HepG2 (cell line): Measurements from ENCODE around the gene GRHPR. TPM values are rescaled to one million over a fixed set of nuclear protein-coding genes. Genes with fewer than 3 reads are reported as not detected.
A peak's percentile ranks its signal among the peaks of the same experiment; 100 is the strongest.

ENCODE experiments used
- ATF6 ChIP-seq: sonication (generic); formaldehyde crosslinking; conservative IDR thresholded peaks from 2 replicates; pipeline ENCODE4 v1.4.0; 2020; ENCODE audit warnings: missing genetic modification reagents
- BRD4 ChIP-seq: sonication (generic); formaldehyde crosslinking; IDR thresholded peaks from 2 replicates; pipeline ENCODE4 v1.4.0; 2020; ENCODE audit warnings: missing genetic modification reagents
- CEBPB ChIP-seq: IDR thresholded peaks from 2 replicates; pipeline ENCODE4 v1.6.1; 2011; ENCODE audit warnings: low read depth, low read length, improper control_type of control experiment, borderline replicate concordance
- CEBPG ChIP-seq: IDR thresholded peaks from 2 replicates; pipeline ENCODE4 v1.6.1; 2016
- CHCHD3 ChIP-seq: sonication (generic); formaldehyde crosslinking; IDR thresholded peaks from 2 replicates; pipeline ENCODE4 v1.8.0; 2022; ENCODE audit warnings: mild to moderate bottlenecking, missing genetic modification reagents, moderate library complexity
- CREBL2 ChIP-seq: sonication (generic); formaldehyde crosslinking; IDR thresholded peaks from 2 replicates; pipeline ENCODE4 v1.8.1; 2023; ENCODE audit warnings: missing genetic modification reagents, mild to moderate bottlenecking, borderline replicate concordance
- EHMT2 ChIP-seq: fragments of 200-600 bp; sonication (generic); IDR thresholded peaks from 2 replicates; pipeline ENCODE4 v1.7.0; 2017; ENCODE audit warnings: antibody characterized with exemption, low read depth, low read length, borderline replicate concordance
- FOXK2 ChIP-seq: fragments of 450-650 bp; IDR thresholded peaks from 2 replicates; pipeline ENCODE4 v1.6.1; 2016
- FOXM1 ChIP-seq: sonication (generic); formaldehyde crosslinking; IDR thresholded peaks from 2 replicates; pipeline ENCODE4 v1.5.0; 2020; ENCODE audit warnings: missing genetic modification reagents
- GLI4 ChIP-seq: sonication (generic); formaldehyde crosslinking; IDR thresholded peaks from 2 replicates; pipeline ENCODE4 v1.5.1; 2020; ENCODE audit warnings: missing genetic modification reagents, mild to moderate bottlenecking, moderate library complexity, borderline replicate concordance
- HBP1 ChIP-seq: IDR thresholded peaks from 2 replicates; pipeline ENCODE4 v1.6.1; 2016; ENCODE audit warnings: low read depth, control low read depth
- IRF9 ChIP-seq: sonication (generic); formaldehyde crosslinking; IDR thresholded peaks from 2 replicates; pipeline ENCODE4 v1.8.0; 2022; ENCODE audit warnings: missing genetic modification reagents, mild to moderate bottlenecking, borderline replicate concordance
- JDP2 ChIP-seq: sonication (generic); formaldehyde crosslinking; IDR thresholded peaks from 2 replicates; pipeline ENCODE4 v1.8.1; 2022; ENCODE audit warnings: missing genetic modification reagents, borderline replicate concordance
- NFKB2 ChIP-seq: sonication (generic); formaldehyde crosslinking; IDR thresholded peaks from 2 replicates; pipeline ENCODE4 v1.4.0; 2020; ENCODE audit warnings: missing genetic modification reagents, borderline replicate concordance
- STAG1 ChIP-seq: sonication (generic); formaldehyde crosslinking; IDR thresholded peaks from 2 replicates; pipeline ENCODE4 v1.4.0; 2020; ENCODE audit warnings: missing genetic modification reagents
- ZFP37 ChIP-seq: sonication (generic); formaldehyde crosslinking; IDR thresholded peaks from 2 replicates; pipeline ENCODE4 v1.4.0; 2020; ENCODE audit warnings: missing genetic modification reagents, borderline replicate concordance
- ZNF143 ChIP-seq: sonication (generic); formaldehyde crosslinking; IDR thresholded peaks from 2 replicates; pipeline ENCODE4 v1.4.0; 2020; ENCODE audit warnings: missing genetic modification reagents
- ZNF260 ChIP-seq: sonication (generic); formaldehyde crosslinking; IDR thresholded peaks from 2 replicates; pipeline ENCODE4 v1.4.0; 2020; ENCODE audit warnings: missing genetic modification reagents, low read depth, mild to moderate bottlenecking, borderline replicate concordance
- ZNF276 ChIP-seq: sonication (generic); formaldehyde crosslinking; IDR thresholded peaks from 2 replicates; pipeline ENCODE4 v1.4.0; 2020; ENCODE audit warnings: mild to moderate bottlenecking, low read depth, missing genetic modification reagents
- ZNF598 ChIP-seq: sonication (generic); formaldehyde crosslinking; IDR thresholded peaks from 2 replicates; pipeline ENCODE4 v1.5.1; 2020; ENCODE audit warnings: mild to moderate bottlenecking, missing genetic modification reagents, borderline replicate concordance
- ZNF75D ChIP-seq: sonication (generic); formaldehyde crosslinking; IDR thresholded peaks from 2 replicates; pipeline ENCODE4 v1.8.1; 2023; ENCODE audit warnings: missing genetic modification reagents, mild to moderate bottlenecking, borderline replicate concordance
- ZNF883 ChIP-seq: sonication (generic); formaldehyde crosslinking; IDR thresholded peaks from 2 replicates; pipeline ENCODE4 v1.5.1; 2020; ENCODE audit warnings: mild to moderate bottlenecking, missing genetic modification reagents; ENCODE audit errors: not compliant biosample characterization
- polyA plus RNA-seq, 8 experiments: library from polyadenylated mRNA; depleted of rRNA in 3 of 8; stranded (reverse) in 7 of 8; unstranded in 1 of 8; fragments of >200 nt; fragmentation: Illumina TruSeq in 4 of 8; extraction: Trizol in 4 of 8; gene quantifications; 2 replicates each; pipeline versions ENCODE4 v1.2.1 to v1.2.3, GENCODE V29; 2011 to 2016; ENCODE audit warnings: low read depth in 4 of 8, missing spikeins in 1 of 8, mixed read lengths in 1 of 8; ENCODE audit not compliant: insufficient read depth in 1 of 8
- total RNA-seq, 5 experiments: library from RNA; depleted of rRNA; stranded (reverse); fragments of >200 nt; fragmentation: Illumina TruSeq; extraction: Trizol; gene quantifications; 2 replicates each; pipeline ENCODE4 v1.2.3, GENCODE V29; 2016; ENCODE audit warnings: low read depth in 1 of 5

Gene GRHPR
- total and polyA plus RNA-seq, 2 of the 13 experiments (the other 11 are each of a cell fraction or from before 2014, with no cell fraction given), result 113 to 115 TPM

GRCh38 chr9:37466037-37466709 lies 43.7 kb downstream of the GRHPR start (continued):
- TF ChIP-seq CREBL2 (CRISPR knock-in tag), result no peak
- no peak for TF ChIP-seq ZNF75D
- TF ChIP-seq STAG1 (CRISPR knock-in tag), result no peak
- TF ChIP-seq CEBPG (CRISPR knock-in tag), result no peak
- no peak for TF ChIP-seq ZNF276 (CRISPR knock-in tag)
- no peak for TF ChIP-seq CHCHD3 (CRISPR knock-in tag)
- TF ChIP-seq ATF6, result no peak
- TF ChIP-seq HBP1 (CRISPR knock-in tag), result no peak
- TF ChIP-seq GLI4 (CRISPR knock-in tag), result 0 out of 2 replicates have a peak, but pooled peaks have one; percentile 20
- no peak for TF ChIP-seq BRD4
- TF ChIP-seq NFKB2 (CRISPR knock-in tag), result peak; percentile 7; the same call in 1 of the 2 replicates
- no peak for TF ChIP-seq ZNF883
- peak; percentile 10; the same call in 1 of the 2 replicates for TF ChIP-seq ZNF598 (CRISPR knock-in tag)
- TF ChIP-seq FOXK2, result no peak
- TF ChIP-seq EHMT2, result no peak
- TF ChIP-seq IRF9 (CRISPR knock-in tag), result no peak
- no peak for TF ChIP-seq ZNF143
- TF ChIP-seq JDP2 (CRISPR knock-in tag), result no peak
- TF ChIP-seq CEBPB, result no peak
- TF ChIP-seq ZNF260 (CRISPR knock-in tag), result no peak
- TF ChIP-seq ZFP37 (CRISPR knock-in tag), result no peak
- no peak for TF ChIP-seq FOXM1 (CRISPR knock-in tag)
